WTC11 (cell line): Measurements from ENCODE around the gene TAF11L8. TPM values are rescaled to one million over a fixed set of nuclear protein-coding genes. Genes with fewer than 3 reads are reported as not detected.

Experiments used
- ATAC-seq: fragments of 200-7000 bp; cut with Tn5 transposase; 2 replicates; pipeline ENCODE4 v1.10.0; 2021; ENCODE audit warnings: mild to moderate bottlenecking, moderate library complexity
- CTCF ChIA-PET: fragments of 300-600 bp; sonication (Branson Sonifier 250); formaldehyde crosslinking; loops from one replicate; lab custom pipeline; 2021; ENCODE audit warnings: antibody characterized with exemption; lab: Charles Lee
- POLR2A ChIA-PET: fragments of 350-600 bp; sonication (Branson Sonifier 250); formaldehyde crosslinking; loops from one replicate; lab custom pipeline; 2021; ENCODE audit warnings: antibody characterized with exemption; lab: Charles Lee
- DNase-seq: peaks from one replicate; pipeline ENCODE4 v3.0.0; 2021; ENCODE audit warnings: low spot score
- H3K27ac Mint-ChIP-seq: 2 replicates; pipeline ENCODE4 v1.8.0; 2021; ENCODE audit warnings: mixed read lengths
- H3K27me3 Mint-ChIP-seq: 2 replicates; pipeline ENCODE4 v1.8.0; 2021; ENCODE audit warnings: low read depth, mild to moderate bottlenecking, moderate library complexity, mixed read lengths
- H3K36me3 Mint-ChIP-seq: 2 replicates; pipeline ENCODE4 v1.8.0; 2021; ENCODE audit warnings: mixed read lengths
- H3K4me1 Mint-ChIP-seq: 2 replicates; pipeline ENCODE4 v1.8.0; 2022; ENCODE audit warnings: mixed read lengths
- H3K4me3 Mint-ChIP-seq: 2 replicates; pipeline ENCODE4 v1.8.0; 2021; ENCODE audit warnings: mild to moderate bottlenecking, moderate library complexity, mixed read lengths
- H3K9me3 Mint-ChIP-seq: 2 replicates; pipeline ENCODE4 v1.8.0; 2021; ENCODE audit warnings: mixed read lengths
- ATF3 ChIP-seq: sonication (generic); formaldehyde crosslinking; conservative IDR thresholded peaks from 2 replicates; pipeline ENCODE4 v1.8.1; 2022; ENCODE audit warnings: mild to moderate bottlenecking, missing genetic modification reagents
- CDX4 ChIP-seq: fragments of 250-450 bp; sonication (Bioruptor Pico); IDR thresholded peaks from 2 replicates; pipeline ENCODE4 v1.9.0; 2021; ENCODE audit warnings: moderate library complexity, mild to moderate bottlenecking, inconsistent platforms, borderline replicate concordance
- CTCF ChIP-seq: fragments of 200-600 bp; IDR thresholded peaks from 2 replicates; pipeline ENCODE4 v1.8.0; 2022; ENCODE audit warnings: antibody characterized with exemption
- ELF4 ChIP-seq: sonication (generic); formaldehyde crosslinking; IDR thresholded peaks from 2 replicates; pipeline ENCODE4 v1.8.1; 2022; ENCODE audit warnings: low read depth, mild to moderate bottlenecking, moderate library complexity, missing genetic modification reagents
- GRHL2 ChIP-seq: fragments of 250-450 bp; sonication (Bioruptor Pico); IDR thresholded peaks from 2 replicates; pipeline ENCODE4 v1.8.0; 2022; ENCODE audit warnings: mild to moderate bottlenecking, moderate library complexity; ENCODE audit not compliant: insufficient replicate concordance, severe bottlenecking
- IRF2 ChIP-seq: sonication (generic); formaldehyde crosslinking; IDR thresholded peaks from 2 replicates; pipeline ENCODE4 v1.8.0; 2022; ENCODE audit warnings: low read depth, missing genetic modification reagents, borderline replicate concordance
- MYBL2 ChIP-seq: sonication (generic); formaldehyde crosslinking; IDR thresholded peaks from 2 replicates; pipeline ENCODE4 v1.8.1; 2023; ENCODE audit warnings: mild to moderate bottlenecking, moderate library complexity, missing genetic modification reagents
- NFATC4 ChIP-seq: fragments of 250-450 bp; sonication (Bioruptor Pico); IDR thresholded peaks from 2 replicates; pipeline ENCODE4 v1.9.0; 2021; ENCODE audit warnings: mild to moderate bottlenecking
- NR2C2 ChIP-seq: sonication (generic); formaldehyde crosslinking; IDR thresholded peaks from 2 replicates; pipeline ENCODE4 v1.8.0; 2022; ENCODE audit warnings: mild to moderate bottlenecking, missing genetic modification reagents
- OVOL2 ChIP-seq: fragments of 250-450 bp; sonication (Bioruptor Pico); IDR thresholded peaks from 2 replicates; pipeline ENCODE4 v1.9.0; 2021; ENCODE audit warnings: mild to moderate bottlenecking, borderline replicate concordance
- PRRX2 ChIP-seq: fragments of 250-450 bp; sonication (Bioruptor Pico); IDR thresholded peaks from 2 replicates; pipeline ENCODE4 v1.8.0; 2021; ENCODE audit warnings: mild to moderate bottlenecking
- SMAD3 ChIP-seq: sonication (generic); formaldehyde crosslinking; IDR thresholded peaks from 2 replicates; pipeline ENCODE4 v1.8.0; 2022; ENCODE audit warnings: missing genetic modification reagents, mild to moderate bottlenecking, borderline replicate concordance
- SMAD4 ChIP-seq: sonication (generic); formaldehyde crosslinking; IDR thresholded peaks from 2 replicates; pipeline ENCODE4 v1.8.0; 2022; ENCODE audit warnings: mild to moderate bottlenecking, missing genetic modification reagents
- SOX15 ChIP-seq: fragments of 250-450 bp; sonication (Bioruptor Pico); IDR thresholded peaks from 2 replicates; pipeline ENCODE4 v1.9.0; 2021; ENCODE audit warnings: mild to moderate bottlenecking
- SP1 ChIP-seq: sonication (generic); formaldehyde crosslinking; conservative IDR thresholded peaks from 2 replicates; pipeline ENCODE4 v1.8.1; 2022; ENCODE audit warnings: missing genetic modification reagents
- TEAD4 ChIP-seq: sonication (generic); formaldehyde crosslinking; IDR thresholded peaks from 2 replicates; pipeline ENCODE4 v1.8.0; 2022; ENCODE audit warnings: mild to moderate bottlenecking, missing genetic modification reagents
- TP53 ChIP-seq: sonication (generic); formaldehyde crosslinking; IDR thresholded peaks from 2 replicates; pipeline ENCODE4 v1.8.1; 2023; ENCODE audit warnings: mild to moderate bottlenecking, missing genetic modification reagents
- ZBTB21 ChIP-seq: sonication (generic); formaldehyde crosslinking; IDR thresholded peaks from 2 replicates; pipeline ENCODE4 v1.8.1; 2023; ENCODE audit warnings: mild to moderate bottlenecking, missing genetic modification reagents, borderline replicate concordance
- ZNF138 ChIP-seq: sonication (generic); formaldehyde crosslinking; conservative IDR thresholded peaks from 2 replicates; pipeline ENCODE4 v1.8.1; 2022; ENCODE audit warnings: mild to moderate bottlenecking, moderate library complexity, missing genetic modification reagents
- ZNF232 ChIP-seq: sonication (generic); formaldehyde crosslinking; IDR thresholded peaks from 2 replicates; pipeline ENCODE4 v1.8.0; 2022; ENCODE audit warnings: mild to moderate bottlenecking, missing genetic modification reagents
- ZNF263 ChIP-seq: sonication (generic); formaldehyde crosslinking; IDR thresholded peaks from 2 replicates; pipeline ENCODE4 v1.8.1; 2022; ENCODE audit warnings: low read depth, mild to moderate bottlenecking, moderate library complexity, missing genetic modification reagents
- ZNF317 ChIP-seq: sonication (generic); formaldehyde crosslinking; IDR thresholded peaks from 2 replicates; pipeline ENCODE4 v1.8.1; 2023; ENCODE audit warnings: low read depth, mild to moderate bottlenecking, moderate library complexity, missing genetic modification reagents, borderline replicate concordance
- ZNF423 ChIP-seq: fragments of 250-450 bp; sonication (Bioruptor Pico); IDR thresholded peaks from 2 replicates; pipeline ENCODE4 v2.1.2; 2022; ENCODE audit warnings: mild to moderate bottlenecking, moderate library complexity
- ZNF512 ChIP-seq: sonication (generic); formaldehyde crosslinking; IDR thresholded peaks from 2 replicates; pipeline ENCODE4 v1.8.1; 2022; ENCODE audit warnings: missing genetic modification reagents, borderline replicate concordance
- total RNA-seq: library from RNA; stranded (reverse); gene quantifications from 3 replicates; pipeline ENCODE4 v1.2.3, GENCODE V29; 2021
- TF ChIP-seq, protein P1 (sequence below): sonication (generic); formaldehyde crosslinking; IDR thresholded peaks from 2 replicates; pipeline ENCODE4 v1.8.0; 2022; ENCODE audit warnings: mild to moderate bottlenecking, missing genetic modification reagents
- TF ChIP-seq, protein P2 (sequence below): fragments of 250-450 bp; sonication (Bioruptor Pico); IDR thresholded peaks from 2 replicates; pipeline ENCODE4 v1.9.0; 2021; ENCODE audit warnings: mild to moderate bottlenecking
- TF ChIP-seq, protein P3 (sequence below): fragments of 250-450 bp; sonication (Bioruptor Pico); IDR thresholded peaks from 2 replicates; pipeline ENCODE4 v1.8.0; 2021; ENCODE audit warnings: mild to moderate bottlenecking

The TAF11L8 gene
- total RNA-seq, 1 experiment from 2014 or later = not detected

DNA sequence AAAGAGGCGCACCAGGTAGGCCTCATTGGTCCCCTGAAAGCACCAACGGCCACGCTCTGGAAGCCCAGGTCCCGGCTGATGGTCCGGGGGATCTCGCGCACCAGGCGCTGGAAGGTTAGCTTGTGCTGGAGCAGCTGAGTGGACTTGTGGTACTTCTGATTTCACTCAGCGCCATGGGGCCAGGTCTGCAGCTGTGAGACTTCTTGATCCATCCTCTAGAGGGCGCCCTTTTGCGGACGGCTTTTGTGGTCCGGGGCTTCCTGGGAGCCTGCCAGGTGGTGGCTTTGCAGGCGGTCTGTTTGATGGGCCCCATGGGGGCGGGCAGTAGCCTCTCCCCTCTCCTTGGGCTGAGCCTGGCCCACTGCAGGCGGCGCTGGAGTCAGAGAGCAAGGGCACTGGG is 29.9 kb upstream of the TAF11L8 start:
- peak; percentile 77 for DNase-seq
- ChIA-PET CTCF (interaction anchor here (1.0 to 1.6 kb wide), 4 partner anchors 10 to 404 kb away, joined by 3 to 7 read pairs (median 5); partner anchors contain the start of genes BASP1 and TAF11L12), POLR2A (no interaction called here)
- H3K4me3 Mint-ChIP-seq = no peak overlapping the region
- H3K36me3 Mint-ChIP-seq = no peaks in the 10 kb centered on the region
- no peaks in the 10 kb centered on the region for H3K27me3 Mint-ChIP-seq
- TF ChIP-seq ATF3 (CRISPR knock-in tag) (no peak), ZNF512 (CRISPR knock-in tag) (no peak), PRRX2 (CRISPR knock-in tag) (no peak), TEAD4 (CRISPR knock-in tag) (no peak), ELF4 (CRISPR knock-in tag) (no peak), GRHL2 (no peak), NFATC4 (CRISPR knock-in tag) (no peak), TP53 (no peak), ZNF317 (CRISPR knock-in tag) (no peak), CTCF (peak; percentile 69), ZNF263 (CRISPR knock-in tag) (no peak), ZNF138 (CRISPR knock-in tag) (no peak), SOX15 (no peak), IRF2 (CRISPR knock-in tag) (no peak), ZNF423 (CRISPR knock-in tag) (peak; percentile 82)
- TF ChIP-seq, protein P1, sequence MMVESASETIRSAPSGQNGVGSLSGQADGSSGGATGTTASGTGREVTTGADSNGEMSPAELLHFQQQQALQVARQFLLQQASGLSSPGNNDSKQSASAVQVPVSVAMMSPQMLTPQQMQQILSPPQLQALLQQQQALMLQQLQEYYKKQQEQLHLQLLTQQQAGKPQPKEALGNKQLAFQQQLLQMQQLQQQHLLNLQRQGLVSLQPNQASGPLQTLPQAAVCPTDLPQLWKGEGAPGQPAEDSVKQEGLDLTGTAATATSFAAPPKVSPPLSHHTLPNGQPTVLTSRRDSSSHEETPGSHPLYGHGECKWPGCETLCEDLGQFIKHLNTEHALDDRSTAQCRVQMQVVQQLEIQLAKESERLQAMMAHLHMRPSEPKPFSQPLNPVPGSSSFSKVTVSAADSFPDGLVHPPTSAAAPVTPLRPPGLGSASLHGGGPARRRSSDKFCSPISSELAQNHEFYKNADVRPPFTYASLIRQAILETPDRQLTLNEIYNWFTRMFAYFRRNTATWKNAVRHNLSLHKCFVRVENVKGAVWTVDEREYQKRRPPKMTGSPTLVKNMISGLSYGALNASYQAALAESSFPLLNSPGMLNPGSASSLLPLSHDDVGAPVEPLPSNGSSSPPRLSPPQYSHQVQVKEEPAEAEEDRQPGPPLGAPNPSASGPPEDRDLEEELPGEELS = no peak
- TF ChIP-seq, protein P2, sequence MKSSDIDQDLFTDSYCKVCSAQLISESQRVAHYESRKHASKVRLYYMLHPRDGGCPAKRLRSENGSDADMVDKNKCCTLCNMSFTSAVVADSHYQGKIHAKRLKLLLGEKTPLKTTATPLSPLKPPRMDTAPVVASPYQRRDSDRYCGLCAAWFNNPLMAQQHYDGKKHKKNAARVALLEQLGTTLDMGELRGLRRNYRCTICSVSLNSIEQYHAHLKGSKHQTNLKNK (CRISPR knock-in tag) = no peak
- ATAC-seq = peak; percentile 96
- H3K27ac Mint-ChIP-seq = no peak overlapping the region
- no peaks in the 10 kb centered on the region for H3K4me1 Mint-ChIP-seq
- peaks cover 5% of the 10 kb centered on the region for H3K9me3 Mint-ChIP-seq

GRCh38 chr5:17619354-17619753 is 28.6 kb upstream of the TAF11L8 start:
- ChIA-PET POLR2A (no interaction called here), CTCF (interaction anchor here (0.6 kb wide), 1 partner anchor 404 kb away, joined by 3 read pairs; no protein-coding TSS in a partner anchor)
- Mint-ChIP-seq H3K9me3 (peaks cover 5% of the 10 kb centered on the region), H3K27ac (no peak overlapping the region), H3K36me3 (no peaks in the 10 kb centered on the region), H3K27me3 (no peaks in the 10 kb centered on the region; the same call in 1 of the 2 replicates), H3K4me1 (no peaks in the 10 kb centered on the region), H3K4me3 (no peak overlapping the region)
- DNase-seq (no peak), ATAC-seq (no peak)
- no peak for TF ChIP-seq IRF2 (CRISPR knock-in tag)
- no peak for TF ChIP-seq OVOL2 (CRISPR knock-in tag)
- no peak for TF ChIP-seq SMAD3 (CRISPR knock-in tag)
- TF ChIP-seq ELF4 (CRISPR knock-in tag) = no peak
- no peak for TF ChIP-seq CDX4
- no peak for TF ChIP-seq ZBTB21 (CRISPR knock-in tag)
- TF ChIP-seq, protein P3, sequence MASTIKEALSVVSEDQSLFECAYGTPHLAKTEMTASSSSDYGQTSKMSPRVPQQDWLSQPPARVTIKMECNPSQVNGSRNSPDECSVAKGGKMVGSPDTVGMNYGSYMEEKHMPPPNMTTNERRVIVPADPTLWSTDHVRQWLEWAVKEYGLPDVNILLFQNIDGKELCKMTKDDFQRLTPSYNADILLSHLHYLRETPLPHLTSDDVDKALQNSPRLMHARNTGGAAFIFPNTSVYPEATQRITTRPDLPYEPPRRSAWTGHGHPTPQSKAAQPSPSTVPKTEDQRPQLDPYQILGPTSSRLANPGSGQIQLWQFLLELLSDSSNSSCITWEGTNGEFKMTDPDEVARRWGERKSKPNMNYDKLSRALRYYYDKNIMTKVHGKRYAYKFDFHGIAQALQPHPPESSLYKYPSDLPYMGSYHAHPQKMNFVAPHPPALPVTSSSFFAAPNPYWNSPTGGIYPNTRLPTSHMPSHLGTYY (CRISPR knock-in tag) = no peak
- TF ChIP-seq ZNF317 (CRISPR knock-in tag) = no peak
- no peak for TF ChIP-seq MYBL2 (CRISPR knock-in tag)
- no peak for TF ChIP-seq NR2C2
- TF ChIP-seq GRHL2 = no peak
- no peak for TF ChIP-seq SMAD4 (CRISPR knock-in tag)
- no peak for TF ChIP-seq ZNF232 (CRISPR knock-in tag)
- TF ChIP-seq SP1 (CRISPR knock-in tag) = no peak
